Measurements from ENCODE around the gene MSH5.
"Not testable (repeated sequence)": the region's sequence is repeated elsewhere in the genome, so short reads cannot be mapped to it uniquely, and the experiment has no call there.

MSH5 gene

GRCh38 chr6:31794866-31795615 lies 55.2 kb downstream of the MSH5 start:
- Mint-ChIP-seq H3K36me3 (ENCODE audit: low read depth) (peaks cover 69% of the 10 kb centered on the region), H3K9me3 (no peaks in the 10 kb centered on the region), H3K27ac (peak overlapping the region; percentile 96), H3K4me3 (peak overlapping the region; percentile 95), H3K4me1 (ENCODE audit: low read depth) (peaks cover 47% of the 10 kb centered on the region), H3K27me3 (no peaks in the 10 kb centered on the region)
- intact Hi-C loops (cut with micrococcal nuclease) = loop anchor here (2.0 to 5.0 kb wide), 2 partner anchors 20 to 37 kb away; partner anchors contain the start of genes HSPA1A and HSPA1L

DNA sequence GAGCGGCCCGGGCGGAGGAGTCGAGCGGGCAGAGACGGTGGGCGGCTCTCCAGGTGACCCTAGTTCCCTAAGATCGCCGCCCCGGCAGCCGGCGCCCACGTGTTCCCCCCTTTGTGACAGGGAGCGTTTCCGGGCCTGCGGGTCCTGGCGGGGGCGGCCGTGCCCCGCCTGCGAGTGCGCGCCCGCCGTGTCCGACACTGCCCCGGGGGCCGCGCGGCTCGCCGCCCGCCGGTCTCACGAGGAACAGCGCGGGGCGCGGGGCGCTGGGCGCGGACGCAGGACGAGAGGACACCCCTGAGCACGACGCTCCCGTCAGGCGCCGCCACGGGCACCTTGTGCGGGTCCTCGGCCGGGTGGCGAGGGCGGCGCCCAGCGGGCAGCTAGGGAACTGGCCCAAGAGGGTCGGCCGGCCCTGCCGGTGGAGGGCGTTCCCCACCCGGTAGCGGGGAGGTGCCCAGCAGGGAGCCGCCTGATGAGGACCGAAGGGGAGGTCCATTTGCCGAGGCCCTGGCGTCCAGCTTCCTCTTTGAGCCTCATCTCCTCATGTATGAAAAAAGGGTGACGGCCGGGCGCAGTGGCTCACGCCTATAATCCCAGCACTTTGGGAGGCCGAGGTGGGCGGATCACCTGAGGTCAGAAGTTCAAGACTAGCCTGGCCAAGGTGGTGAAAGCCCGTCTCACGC lies 56.0 kb downstream of the MSH5 start, which contains the start of gene VARS1:
Gene VARS1, minus strand, starts transcription at position 137 of the 683 bp plus-strand sequence. CDS start 535 bp downstream, outside the sequence.
- intact Hi-C loops (cut with micrococcal nuclease) = loop anchor here (1.0 to 2.0 kb wide), 2 partner anchors 11 to 19 kb away; partner anchors contain the start of genes HSPA1A, HSPA1L and LSM2
- Mint-ChIP-seq H3K27me3 (no peaks in the 10 kb centered on the region), H3K36me3 (ENCODE audit: low read depth) (peaks cover 63% of the 10 kb centered on the region), H3K9me3 (no peaks in the 10 kb centered on the region), H3K4me1 (ENCODE audit: low read depth) (peaks cover 42% of the 10 kb centered on the region), H3K4me3 (peak within 1 kb of the TSS; percentile 95), H3K27ac (peak within 1 kb of the TSS; percentile 96)

GRCh38 chr6:31796993-31797385 lies 57.2 kb downstream of the MSH5 start:
- Mint-ChIP-seq H3K27ac (no peak overlapping the region), H3K4me3 (no peak overlapping the region), H3K36me3 (ENCODE audit: low read depth) (peaks cover 60% of the 10 kb centered on the region), H3K27me3 (no peaks in the 10 kb centered on the region), H3K9me3 (no peaks in the 10 kb centered on the region), H3K4me1 (ENCODE audit: low read depth) (peaks cover 31% of the 10 kb centered on the region)
- intact Hi-C loops (cut with micrococcal nuclease) = loop anchor here (1.0 kb wide), 1 partner anchor 9 kb away; the partner anchor contains the start of gene LSM2

DNA sequence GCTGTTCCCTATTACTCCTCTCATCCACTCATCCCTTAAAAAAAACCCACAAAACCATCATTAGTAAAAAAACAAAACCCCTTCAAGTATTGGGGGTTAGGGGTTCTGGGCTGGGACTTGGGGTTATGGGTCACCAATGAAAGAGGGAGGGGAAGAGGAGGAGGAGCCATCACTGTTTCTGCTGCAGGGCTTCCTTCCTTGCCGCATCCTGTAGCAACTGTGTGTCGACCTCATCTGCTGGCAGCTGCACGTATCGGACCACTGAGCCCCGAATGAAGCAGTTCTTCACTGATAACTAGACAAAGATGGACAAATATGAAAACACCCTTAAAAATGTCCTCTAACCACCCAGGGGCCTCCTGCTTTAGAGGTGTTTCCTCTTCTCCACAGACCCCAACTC lies 57.8 kb downstream of the MSH5 start:
- intact Hi-C loops (cut with micrococcal nuclease) = no loop called here
- H3K36me3 Mint-ChIP-seq (ENCODE audit: low read depth) = peaks cover 60% of the 10 kb centered on the region
- no peak overlapping the region for H3K27ac Mint-ChIP-seq
- no peaks in the 10 kb centered on the region for H3K27me3 Mint-ChIP-seq
- H3K4me3 Mint-ChIP-seq = no peak overlapping the region
- no peaks in the 10 kb centered on the region for H3K9me3 Mint-ChIP-seq
- peaks cover 27% of the 10 kb centered on the region for H3K4me1 Mint-ChIP-seq (ENCODE audit: low read depth)

- H3K36me3 Mint-ChIP-seq (ENCODE audit: low read depth) = peaks cover 53% of the 10 kb centered on the region
- intact Hi-C loops (cut with micrococcal nuclease) = no loop called here
- no peak overlapping the region for H3K27ac Mint-ChIP-seq
- H3K4me3 Mint-ChIP-seq = no peak overlapping the region
- no peaks in the 10 kb centered on the region for H3K9me3 Mint-ChIP-seq
- no peaks in the 10 kb centered on the region for H3K27me3 Mint-ChIP-seq
- H3K4me1 Mint-ChIP-seq (ENCODE audit: low read depth) = peaks cover 16% of the 10 kb centered on the region
Measured at GRCh38 chr6:31799781-31800180, 60.0 kb downstream of the MSH5 start.

DNA sequence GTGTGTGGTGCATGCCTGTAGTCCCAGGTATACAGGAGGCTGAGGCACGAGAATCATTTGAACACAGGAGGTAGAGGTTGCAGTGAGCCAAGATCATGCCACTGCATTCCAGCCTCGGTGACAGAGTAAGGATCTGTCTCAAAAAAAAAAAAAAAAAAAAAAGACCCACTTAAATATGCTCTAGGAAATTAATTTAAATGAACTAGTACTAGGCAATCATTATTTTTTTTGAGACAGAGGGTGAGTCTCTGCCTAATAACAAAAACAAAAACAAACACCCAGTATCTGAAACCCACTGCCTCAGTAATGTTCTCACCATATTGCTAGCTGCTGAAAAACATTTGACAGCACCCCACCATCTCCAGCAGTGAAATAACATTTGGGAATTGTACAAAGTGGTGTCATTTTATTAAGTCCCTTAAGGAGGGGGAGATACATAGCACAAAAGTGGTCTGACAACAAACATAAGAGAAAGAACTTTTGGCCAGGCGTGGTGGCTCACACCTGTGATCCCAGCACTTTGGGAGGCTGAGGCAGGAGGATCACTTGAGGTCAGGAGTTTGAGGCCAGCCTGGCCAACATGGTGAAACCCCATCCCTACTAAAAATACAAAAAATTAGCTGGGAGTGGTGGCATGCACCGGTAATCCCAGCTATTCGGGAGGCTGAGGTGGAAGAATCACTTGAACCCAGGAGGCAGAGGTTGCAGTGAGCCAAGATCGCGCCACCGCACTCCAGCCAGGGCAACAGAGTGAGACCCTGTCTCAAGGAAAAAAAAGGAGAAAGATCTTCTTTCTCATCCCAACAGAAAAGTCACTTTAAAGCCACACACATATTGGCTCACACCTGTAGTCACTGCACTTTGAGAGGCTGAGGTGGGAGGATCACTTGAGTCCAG lies 61.5 kb downstream of the MSH5 start:
- H3K27ac Mint-ChIP-seq; intact Hi-C loops (cut with micrococcal nuclease); H3K27me3 Mint-ChIP-seq; H3K9me3 Mint-ChIP-seq; H3K4me3 Mint-ChIP-seq: not testable (repeated sequence)
- Mint-ChIP-seq H3K4me1 (ENCODE audit: low read depth) (peaks cover 19% of the 10 kb centered on the region), H3K36me3 (ENCODE audit: low read depth) (peaks cover 47% of the 10 kb centered on the region)

- peak overlapping the region; percentile 79 for H3K4me3 Mint-ChIP-seq
- H3K27me3 Mint-ChIP-seq = no peaks in the 10 kb centered on the region
- H3K4me1 Mint-ChIP-seq (ENCODE audit: low read depth) = peaks cover 28% of the 10 kb centered on the region
- H3K36me3 Mint-ChIP-seq (ENCODE audit: low read depth) = peaks cover 32% of the 10 kb centered on the region
- no peaks in the 10 kb centered on the region for H3K9me3 Mint-ChIP-seq
- peak overlapping the region; percentile 93 for H3K27ac Mint-ChIP-seq
- intact Hi-C loops (cut with micrococcal nuclease) = loop anchor here (1.0 kb wide), 1 partner anchor 10 kb away; no protein-coding TSS in a partner anchor
Measured at GRCh38 chr6:31805939-31806469, 66.2 kb downstream of the MSH5 start.

DNA sequence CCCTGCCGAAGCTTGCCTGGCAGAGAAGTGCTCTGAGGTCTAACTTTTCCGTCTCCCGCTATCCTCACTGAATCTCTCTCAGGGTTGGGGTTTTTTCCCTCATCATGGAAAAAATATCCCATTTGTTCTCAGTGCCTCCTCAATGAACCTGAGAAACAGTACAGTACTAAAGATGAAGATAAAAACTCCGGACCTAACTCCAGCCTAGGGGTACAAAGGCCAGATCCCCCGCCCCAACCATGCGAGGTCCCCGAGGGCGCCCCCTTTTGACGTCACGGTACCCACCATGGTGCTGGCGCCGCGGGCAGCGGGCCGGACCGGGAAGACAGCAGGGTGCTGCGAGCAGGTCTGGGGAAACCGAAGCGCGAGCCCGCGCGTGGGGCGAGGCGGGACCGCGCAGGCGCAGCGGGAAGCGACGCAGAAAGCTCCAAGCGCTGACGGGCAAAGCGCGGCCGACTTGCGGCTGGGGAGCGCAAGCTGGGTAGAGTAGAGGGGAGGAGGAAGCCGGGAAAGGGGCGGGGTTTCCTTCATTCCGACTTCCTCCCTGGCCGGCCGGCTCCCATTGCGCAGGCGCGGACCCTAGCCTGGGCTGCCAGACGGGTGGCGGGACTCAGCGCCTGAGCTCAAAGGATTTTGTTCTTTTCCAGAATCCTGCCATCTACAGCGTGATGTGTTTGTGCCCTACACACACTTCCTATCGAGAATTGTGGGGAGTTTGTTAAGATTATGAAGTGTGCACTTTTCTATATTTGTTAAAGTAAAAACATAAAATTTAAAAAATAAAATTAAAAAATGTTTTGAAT lies 66.9 kb downstream of the MSH5 start, which contains the start of gene LSM2:
Gene LSM2, minus strand, starts transcription at position 497 of the 803 bp plus-strand sequence. Its CDS starts 209 bp downstream, at position 288.
- H3K4me1 Mint-ChIP-seq (ENCODE audit: low read depth) = peaks cover 28% of the 10 kb centered on the region
- no peaks in the 10 kb centered on the region for H3K27me3 Mint-ChIP-seq
- peak within 1 kb of the TSS; percentile 79 for H3K4me3 Mint-ChIP-seq
- peaks cover 26% of the 10 kb centered on the region for H3K36me3 Mint-ChIP-seq (ENCODE audit: low read depth)
- peak within 1 kb of the TSS; percentile 93 for H3K27ac Mint-ChIP-seq
- intact Hi-C loops (cut with micrococcal nuclease) = loop anchor here (1.0 kb wide), 1 partner anchor 10 kb away; no protein-coding TSS in a partner anchor
- no peaks in the 10 kb centered on the region for H3K9me3 Mint-ChIP-seq

GRCh38 chr6:31808599-31808998 lies 68.8 kb downstream of the MSH5 start:
- H3K9me3 Mint-ChIP-seq = not testable (repeated sequence)

GRCh38 chr6:31811645-31812044 lies 71.8 kb downstream of the MSH5 start:
- H3K4me3 Mint-ChIP-seq = no peak overlapping the region
- no peak overlapping the region for H3K27ac Mint-ChIP-seq
- H3K27me3 Mint-ChIP-seq = no peaks in the 10 kb centered on the region
- no peaks in the 10 kb centered on the region for H3K9me3 Mint-ChIP-seq
- peaks cover 34% of the 10 kb centered on the region for H3K4me1 Mint-ChIP-seq (ENCODE audit: low read depth)
- intact Hi-C loops (cut with micrococcal nuclease) = no loop called here
- H3K36me3 Mint-ChIP-seq (ENCODE audit: low read depth) = peaks cover 10% of the 10 kb centered on the region

More at GRCh38 chr6:31808599-31808998, 68.8 kb downstream of the MSH5 start:
- H3K4me3 Mint-ChIP-seq; H3K27me3 Mint-ChIP-seq; intact Hi-C loops (cut with micrococcal nuclease); H3K27ac Mint-ChIP-seq; H3K36me3 Mint-ChIP-seq (ENCODE audit: low read depth): not testable (repeated sequence)
- H3K4me1 Mint-ChIP-seq (ENCODE audit: low read depth) = peaks cover 31% of the 10 kb centered on the region
